ENCODE measurements around the gene CXXC5. TPM values are rescaled to one million over a fixed set of nuclear protein-coding genes. Genes with fewer than 3 reads are reported as not detected.

Gene CXXC5
- total RNA-seq, 1 donor from 2014 or later, result 88.2 TPM

- no peak for DNase-seq (ENCODE audit: low spot score, unreplicated experiment)
- no peaks in the 10 kb centered on the region for H3K27me3 Mint-ChIP-seq
Measured at GRCh38 chr5:139686706-139687441, 38.7 kb downstream of the CXXC5 start.

GRCh38 chr5:139687656-139688055, 39.5 kb downstream of the CXXC5 start:
- TF ChIP-seq CTCF (IDR thresholded peaks at IDR 0.05; ENCODE audit: unreplicated experiment), result no peak
- Mint-ChIP-seq H3K27me3 (no peaks in the 10 kb centered on the region), H3K4me3 (ENCODE audit: low read depth) (no peak overlapping the region), H3K36me3 (ENCODE audit: insufficient read depth) (peaks cover 16% of the 10 kb centered on the region), H3K9me3 (ENCODE audit: low read depth) (no peaks in the 10 kb centered on the region), H3K27ac (no peak overlapping the region), H3K4me1 (ENCODE audit: low read depth) (peaks cover 34% of the 10 kb centered on the region)
- no peak for DNase-seq (ENCODE audit: low spot score, unreplicated experiment)

More at GRCh38 chr5:139686706-139687441, 38.7 kb downstream of the CXXC5 start:
- Mint-ChIP-seq H3K4me1 (ENCODE audit: low read depth) (peaks cover 34% of the 10 kb centered on the region), H3K9me3 (ENCODE audit: low read depth) (no peaks in the 10 kb centered on the region), H3K4me3 (ENCODE audit: low read depth) (no peak overlapping the region), H3K27ac (peak overlapping the region; percentile 66), H3K36me3 (ENCODE audit: insufficient read depth) (peaks cover 19% of the 10 kb centered on the region)
- TF ChIP-seq CTCF (IDR thresholded peaks at IDR 0.05; ENCODE audit: unreplicated experiment), result no peak

- Mint-ChIP-seq H3K4me3 (ENCODE audit: low read depth) (no peak overlapping the region), H3K27ac (no peak overlapping the region), H3K36me3 (ENCODE audit: insufficient read depth) (peaks cover 13% of the 10 kb centered on the region), H3K27me3 (no peaks in the 10 kb centered on the region), H3K4me1 (ENCODE audit: low read depth) (peaks cover 34% of the 10 kb centered on the region), H3K9me3 (ENCODE audit: low read depth) (no peaks in the 10 kb centered on the region)
- TF ChIP-seq CTCF (IDR thresholded peaks at IDR 0.05; ENCODE audit: unreplicated experiment), result no peak
- DNase-seq (ENCODE audit: low spot score, unreplicated experiment), result no peak
Measured at GRCh38 chr5:139688088-139688702, 40.0 kb downstream of the CXXC5 start.

- Mint-ChIP-seq H3K9me3 (ENCODE audit: low read depth) (no peaks in the 10 kb centered on the region), H3K4me1 (ENCODE audit: low read depth) (peaks cover 36% of the 10 kb centered on the region), H3K27ac (peak overlapping the region; percentile 64), H3K27me3 (no peaks in the 10 kb centered on the region), H3K4me3 (ENCODE audit: low read depth) (no peak overlapping the region), H3K36me3 (ENCODE audit: insufficient read depth) (peaks cover 9% of the 10 kb centered on the region)
- TF ChIP-seq CTCF (IDR thresholded peaks at IDR 0.05; ENCODE audit: unreplicated experiment), result no peak
- DNase-seq (ENCODE audit: low spot score, unreplicated experiment), result no peak
Measured at GRCh38 chr5:139688751-139689372, 40.7 kb downstream of the CXXC5 start.

- H3K4me3 Mint-ChIP-seq (ENCODE audit: low read depth), result no peak overlapping the region
- H3K4me1 Mint-ChIP-seq (ENCODE audit: low read depth), result peaks cover 39% of the 10 kb centered on the region
- no peaks in the 10 kb centered on the region for H3K27me3 Mint-ChIP-seq
- TF ChIP-seq CTCF (IDR thresholded peaks at IDR 0.05; ENCODE audit: unreplicated experiment), result peak; percentile 30
- DNase-seq (ENCODE audit: low spot score, unreplicated experiment), result peak; percentile 34
- no peak overlapping the region for H3K27ac Mint-ChIP-seq
- no peaks in the 10 kb centered on the region for H3K9me3 Mint-ChIP-seq (ENCODE audit: low read depth)
- H3K36me3 Mint-ChIP-seq (ENCODE audit: insufficient read depth), result peaks cover 8% of the 10 kb centered on the region
Measured at GRCh38 chr5:139689631-139690063, 41.5 kb downstream of the CXXC5 start.
